HCT116 (cell line): ENCODE data around the gene SIRT7.

Source experiments
- CEBPB ChIP-seq: IDR thresholded peaks from 2 replicates; pipeline ENCODE4 v1.6.1; 2012; ENCODE audit warnings: low read depth
- SP1 ChIP-seq: IDR thresholded peaks from 2 replicates; pipeline ENCODE4 v1.6.1; 2012; ENCODE audit warnings: low read depth
- ZNF274 ChIP-seq: fragments of 200-500 bp; sonication (Bioruptor generic); IDR thresholded peaks from 2 replicates; pipeline ENCODE4 v1.6.1; 2014; ENCODE audit warnings: mild to moderate bottlenecking, low read depth, low read length, inconsistent platforms
- TF ChIP-seq, protein P1 (sequence below), 3 experiments: fragments of 200-600 bp in 1 of 3; sonication (generic) in 1 of 3; IDR thresholded peaks in 2 of 3; conservative IDR thresholded peaks in 1 of 3; 2 replicates each; pipeline ENCODE4 v1.5.1; 2012 to 2017; ENCODE audit warnings: low read depth in 2 of 3, low read length in 2 of 3, antibody characterized with exemption in 1 of 3, borderline replicate concordance in 1 of 3, control low read depth in 1 of 3, mild to moderate bottlenecking in 1 of 3, mixed read lengths in 1 of 3, mixed run types in 1 of 3, moderate library complexity in 1 of 3; ENCODE audit not compliant: insufficient read depth in 1 of 3

DNA sequence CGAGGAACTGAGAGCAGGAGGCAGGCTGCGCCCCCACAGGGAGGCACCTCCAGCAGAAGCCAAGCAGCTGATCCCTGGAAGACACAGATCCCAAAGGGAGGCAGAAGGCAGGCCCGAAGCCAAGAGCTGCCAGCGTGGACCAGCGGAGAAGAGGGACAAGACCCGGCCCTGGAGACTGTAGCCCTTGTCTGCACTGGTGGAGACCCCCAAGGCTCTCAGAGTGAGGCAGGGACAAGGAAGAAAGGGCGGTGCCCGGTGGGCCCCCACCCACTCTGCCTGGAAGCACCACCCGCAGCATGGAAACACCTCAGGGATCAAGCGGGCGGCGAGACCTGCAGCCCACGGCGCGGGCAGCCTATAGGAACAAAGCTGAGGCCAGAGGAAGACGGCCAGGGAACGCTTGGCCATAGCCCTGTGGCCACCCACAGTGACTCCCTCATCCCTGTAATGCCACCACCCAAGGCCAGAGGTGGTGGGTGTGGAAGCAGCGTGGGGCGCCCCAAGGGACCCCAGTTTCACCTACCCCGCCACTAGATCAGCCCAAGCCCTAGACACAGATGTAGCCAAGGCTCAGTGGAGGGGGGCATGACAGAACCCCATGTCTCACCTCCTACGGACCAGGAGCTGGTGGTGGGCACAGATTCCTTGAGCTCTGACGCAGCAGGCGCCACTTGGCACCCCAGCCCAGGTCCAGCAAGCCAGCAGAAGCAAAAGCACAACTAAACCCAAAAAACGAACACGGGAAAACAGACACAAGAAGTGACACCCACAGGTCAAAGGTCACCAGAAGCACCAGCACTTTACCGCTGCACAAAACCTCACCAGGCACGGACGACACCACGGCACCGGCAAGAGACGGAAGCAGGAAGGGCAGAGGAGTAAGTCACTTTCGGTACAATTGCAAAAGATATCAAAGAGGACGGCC is 2.9 kb upstream of the SIRT7 start:
- TF ChIP-seq, protein P1, sequence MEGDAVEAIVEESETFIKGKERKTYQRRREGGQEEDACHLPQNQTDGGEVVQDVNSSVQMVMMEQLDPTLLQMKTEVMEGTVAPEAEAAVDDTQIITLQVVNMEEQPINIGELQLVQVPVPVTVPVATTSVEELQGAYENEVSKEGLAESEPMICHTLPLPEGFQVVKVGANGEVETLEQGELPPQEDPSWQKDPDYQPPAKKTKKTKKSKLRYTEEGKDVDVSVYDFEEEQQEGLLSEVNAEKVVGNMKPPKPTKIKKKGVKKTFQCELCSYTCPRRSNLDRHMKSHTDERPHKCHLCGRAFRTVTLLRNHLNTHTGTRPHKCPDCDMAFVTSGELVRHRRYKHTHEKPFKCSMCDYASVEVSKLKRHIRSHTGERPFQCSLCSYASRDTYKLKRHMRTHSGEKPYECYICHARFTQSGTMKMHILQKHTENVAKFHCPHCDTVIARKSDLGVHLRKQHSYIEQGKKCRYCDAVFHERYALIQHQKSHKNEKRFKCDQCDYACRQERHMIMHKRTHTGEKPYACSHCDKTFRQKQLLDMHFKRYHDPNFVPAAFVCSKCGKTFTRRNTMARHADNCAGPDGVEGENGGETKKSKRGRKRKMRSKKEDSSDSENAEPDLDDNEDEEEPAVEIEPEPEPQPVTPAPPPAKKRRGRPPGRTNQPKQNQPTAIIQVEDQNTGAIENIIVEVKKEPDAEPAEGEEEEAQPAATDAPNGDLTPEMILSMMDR (IDR thresholded peaks at IDR 0.05 in 2 of 3, conservative IDR thresholded peaks at IDR 0.05 in 1 of 3; ENCODE audit: borderline replicate concordance in 1 of 3, insufficient read depth in 1 of 3, low read depth in 2 of 3, low read length in 2 of 3): no peak
- no peak for TF ChIP-seq SP1
- no peak for TF ChIP-seq ZNF274
- no peak for TF ChIP-seq CEBPB
